Measurements from ENCODE around the gene ZNF425.

DNA sequence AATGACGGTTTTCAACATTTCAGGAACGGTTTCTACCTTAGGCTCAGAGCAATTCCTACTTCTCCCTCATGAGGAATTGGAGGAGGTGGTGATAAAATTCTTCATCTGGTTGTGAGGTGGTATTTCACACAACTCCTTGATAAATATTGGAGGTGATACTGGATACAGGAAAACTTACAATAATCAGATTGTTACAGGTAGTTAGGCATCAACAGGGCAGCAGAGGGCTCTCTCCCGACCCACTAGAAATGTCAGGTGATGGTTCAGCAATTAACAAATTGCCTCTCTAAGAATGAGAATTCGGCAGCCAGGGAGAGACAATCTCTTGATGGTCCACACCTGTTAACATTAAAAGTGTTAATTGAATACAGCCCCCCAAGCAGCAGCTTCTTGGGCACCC lies 58.3 kb downstream of the ZNF425 start:
- no peak for TF ChIP-seq EP300 (IDR thresholded peaks at IDR 0.05)
- no peak for TF ChIP-seq POLR2A (IDR thresholded peaks at IDR 0.05)
- TF ChIP-seq, protein P1, sequence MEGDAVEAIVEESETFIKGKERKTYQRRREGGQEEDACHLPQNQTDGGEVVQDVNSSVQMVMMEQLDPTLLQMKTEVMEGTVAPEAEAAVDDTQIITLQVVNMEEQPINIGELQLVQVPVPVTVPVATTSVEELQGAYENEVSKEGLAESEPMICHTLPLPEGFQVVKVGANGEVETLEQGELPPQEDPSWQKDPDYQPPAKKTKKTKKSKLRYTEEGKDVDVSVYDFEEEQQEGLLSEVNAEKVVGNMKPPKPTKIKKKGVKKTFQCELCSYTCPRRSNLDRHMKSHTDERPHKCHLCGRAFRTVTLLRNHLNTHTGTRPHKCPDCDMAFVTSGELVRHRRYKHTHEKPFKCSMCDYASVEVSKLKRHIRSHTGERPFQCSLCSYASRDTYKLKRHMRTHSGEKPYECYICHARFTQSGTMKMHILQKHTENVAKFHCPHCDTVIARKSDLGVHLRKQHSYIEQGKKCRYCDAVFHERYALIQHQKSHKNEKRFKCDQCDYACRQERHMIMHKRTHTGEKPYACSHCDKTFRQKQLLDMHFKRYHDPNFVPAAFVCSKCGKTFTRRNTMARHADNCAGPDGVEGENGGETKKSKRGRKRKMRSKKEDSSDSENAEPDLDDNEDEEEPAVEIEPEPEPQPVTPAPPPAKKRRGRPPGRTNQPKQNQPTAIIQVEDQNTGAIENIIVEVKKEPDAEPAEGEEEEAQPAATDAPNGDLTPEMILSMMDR (IDR thresholded peaks at IDR 0.05), result no peak

Data from upper lobe of left lung (tissue), 4 donors.